ENCODE results near the gene FTO. TPM values are rescaled to one million over a fixed set of nuclear protein-coding genes. Genes with fewer than 3 reads are reported as not detected.

Gene FTO
- total RNA-seq, 1 experiment from 2014 or later = 125 TPM

GRCh38 chr16:53973021-53973420 lies 269.1 kb downstream of the FTO start:
- H3K9me3 ChIP-seq (ENCODE audit: low read length) = no peaks in the 10 kb centered on the region
- H3K9me2 ChIP-seq (replicated peaks; ENCODE audit: insufficient read depth, low read length) = no peaks in the 10 kb centered on the region

DNA sequence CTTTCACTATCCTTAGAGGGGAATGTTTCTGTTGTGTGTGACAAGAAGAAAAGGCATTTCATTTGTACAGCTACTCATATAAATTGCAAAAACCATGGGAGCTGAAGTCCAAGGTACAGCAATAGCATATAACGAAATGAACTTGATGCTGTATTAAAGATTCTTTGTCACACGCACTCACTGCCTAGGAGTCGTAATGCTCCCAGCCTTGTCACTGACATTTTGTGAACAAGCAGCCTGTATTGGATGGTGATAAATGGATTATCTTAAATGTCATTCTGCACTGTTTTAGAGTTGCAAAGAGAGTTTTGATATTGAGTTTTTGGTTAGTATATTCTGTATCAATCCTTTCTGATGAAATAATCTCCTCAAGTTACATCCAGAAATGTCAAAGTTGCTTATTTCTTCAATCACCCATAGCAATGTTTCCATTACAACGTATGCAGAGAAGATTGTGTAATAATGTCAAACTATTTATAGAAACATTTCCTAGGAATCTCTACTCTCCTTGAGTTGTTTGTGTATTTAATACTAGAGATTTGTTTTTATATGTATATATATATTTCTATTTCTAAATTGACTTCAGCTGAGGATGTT lies 270.6 kb downstream of the FTO start:
- H2AFZ ChIP-seq (ENCODE audit: low read length) = no peak overlapping the region
- no peak overlapping the region for H3K4me3 ChIP-seq (ENCODE audit: low read length)
- H3K27ac ChIP-seq (ENCODE audit: low read length) = no peak overlapping the region
- no peaks in the 10 kb centered on the region for H4K20me1 ChIP-seq (ENCODE audit: insufficient read depth, low read depth, low read length)
- DNase-seq = no peak
- no peak overlapping the region for H3K4me2 ChIP-seq (ENCODE audit: low read depth, low read length, poor library complexity, severe bottlenecking)
- H3K79me2 ChIP-seq (ENCODE audit: low read length) = peaks cover 42% of the 10 kb centered on the region
- H3K9me3 ChIP-seq (ENCODE audit: low read length) = no peaks in the 10 kb centered on the region
- H3K9ac ChIP-seq (ENCODE audit: low read length) = no peak overlapping the region
- H3K27me3 ChIP-seq (ENCODE audit: low read length) = no peaks in the 10 kb centered on the region
- H3K9me2 ChIP-seq (replicated peaks; ENCODE audit: insufficient read depth, low read length) = no peaks in the 10 kb centered on the region
- no peaks in the 10 kb centered on the region for H3K36me3 ChIP-seq (ENCODE audit: insufficient read depth, low read length)
- H3K4me1 ChIP-seq (ENCODE audit: low read length) = no peaks in the 10 kb centered on the region

More at GRCh38 chr16:53973021-53973420, 269.1 kb downstream of the FTO start:
- H3K9ac ChIP-seq (ENCODE audit: low read length) = no peak overlapping the region
- no peak overlapping the region for H3K27ac ChIP-seq (ENCODE audit: low read length)
- no peak for DNase-seq
- H3K4me3 ChIP-seq (ENCODE audit: low read length) = no peak overlapping the region
- no peaks in the 10 kb centered on the region for H4K20me1 ChIP-seq (ENCODE audit: insufficient read depth, low read depth, low read length)
- no peak overlapping the region for H2AFZ ChIP-seq (ENCODE audit: low read length)
- peaks cover 40% of the 10 kb centered on the region for H3K79me2 ChIP-seq (ENCODE audit: low read length)
- H3K27me3 ChIP-seq (ENCODE audit: low read length) = no peaks in the 10 kb centered on the region
- no peaks in the 10 kb centered on the region for H3K36me3 ChIP-seq (ENCODE audit: insufficient read depth, low read length)
- H3K4me1 ChIP-seq (ENCODE audit: low read length) = no peaks in the 10 kb centered on the region
- no peak overlapping the region for H3K4me2 ChIP-seq (ENCODE audit: low read depth, low read length, poor library complexity, severe bottlenecking)

DNA sequence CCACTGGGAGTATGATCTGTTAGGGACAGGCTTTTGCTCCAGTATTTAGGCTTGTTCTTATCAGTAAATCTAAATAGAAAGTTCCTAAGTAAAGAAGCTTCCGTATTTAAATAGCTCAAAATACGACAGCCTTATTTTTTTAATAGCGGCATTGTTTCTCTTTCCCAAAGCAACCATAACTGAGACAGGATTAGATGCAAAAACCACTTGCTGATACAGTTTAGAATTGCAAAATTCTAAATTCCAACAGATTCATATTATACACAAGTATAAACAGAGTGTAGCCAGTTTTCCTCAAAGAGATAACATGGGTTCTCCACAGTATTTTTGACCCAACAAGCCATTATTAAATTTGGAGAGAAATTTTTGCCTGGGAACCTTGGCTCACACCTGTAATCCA lies 276.7 kb downstream of the FTO start:
- Histone ChIP-seq H3K4me2 (ENCODE audit: low read depth, low read length, poor library complexity, severe bottlenecking) (no peak overlapping the region), H2AFZ (ENCODE audit: low read length) (no peak overlapping the region), H3K9me2 (replicated peaks; ENCODE audit: insufficient read depth, low read length) (no peaks in the 10 kb centered on the region), H3K9ac (ENCODE audit: low read length) (no peak overlapping the region), H3K27ac (ENCODE audit: low read length) (no peak overlapping the region), H3K27me3 (ENCODE audit: low read length) (no peaks in the 10 kb centered on the region), H4K20me1 (ENCODE audit: insufficient read depth, low read depth, low read length) (no peaks in the 10 kb centered on the region), H3K4me1 (ENCODE audit: low read length) (no peaks in the 10 kb centered on the region), H3K79me2 (ENCODE audit: low read length) (peaks cover 23% of the 10 kb centered on the region), H3K36me3 (ENCODE audit: insufficient read depth, low read length) (no peaks in the 10 kb centered on the region), H3K4me3 (ENCODE audit: low read length) (no peak overlapping the region), H3K9me3 (ENCODE audit: low read length) (no peaks in the 10 kb centered on the region)
- DNase-seq = no peak

GRCh38 chr16:53982631-53983042 lies 278.7 kb downstream of the FTO start:
- Histone ChIP-seq H3K4me1 (ENCODE audit: low read length) (no peaks in the 10 kb centered on the region), H3K9me3 (ENCODE audit: low read length) (no peaks in the 10 kb centered on the region), H3K27ac (ENCODE audit: low read length) (no peak overlapping the region), H3K9me2 (replicated peaks; ENCODE audit: insufficient read depth, low read length) (no peaks in the 10 kb centered on the region), H3K27me3 (ENCODE audit: low read length) (no peaks in the 10 kb centered on the region), H4K20me1 (ENCODE audit: insufficient read depth, low read depth, low read length) (no peaks in the 10 kb centered on the region), H2AFZ (ENCODE audit: low read length) (no peak overlapping the region), H3K79me2 (ENCODE audit: low read length) (peaks cover 12% of the 10 kb centered on the region), H3K4me3 (ENCODE audit: low read length) (no peak overlapping the region), H3K4me2 (ENCODE audit: low read depth, low read length, poor library complexity, severe bottlenecking) (no peak overlapping the region), H3K36me3 (ENCODE audit: insufficient read depth, low read length) (no peaks in the 10 kb centered on the region), H3K9ac (ENCODE audit: low read length) (no peak overlapping the region)
- no peak for DNase-seq

- Histone ChIP-seq H3K79me2 (ENCODE audit: low read length) (peaks cover 7% of the 10 kb centered on the region; the same call in 1 of the 2 replicates), H3K27ac (ENCODE audit: low read length) (no peak overlapping the region), H3K4me2 (ENCODE audit: low read depth, low read length, poor library complexity, severe bottlenecking) (no peak overlapping the region)
Measured at GRCh38 chr16:53984936-53985335, 281.0 kb downstream of the FTO start.

DNA sequence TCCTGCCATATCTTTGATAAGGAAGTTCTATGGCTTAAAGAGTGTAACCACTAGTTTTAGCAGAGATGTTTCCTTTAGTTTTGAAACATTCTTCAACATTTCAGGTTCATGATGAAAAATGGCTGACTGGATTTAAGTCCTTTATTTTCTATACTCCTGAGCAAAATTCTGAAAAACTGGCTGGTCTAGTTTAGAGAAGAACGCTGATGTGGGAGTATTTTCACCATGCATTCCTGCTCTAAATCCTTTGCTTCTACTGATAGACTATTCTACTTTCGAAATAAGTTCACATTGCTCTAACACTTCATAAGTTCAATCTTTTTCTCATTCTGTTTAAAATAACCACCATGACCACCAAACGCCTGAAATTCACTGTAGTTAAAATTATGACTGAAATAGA lies 281.9 kb downstream of the FTO start:
- H3K27me3 ChIP-seq (ENCODE audit: low read length) = no peaks in the 10 kb centered on the region
- no peaks in the 10 kb centered on the region for H4K20me1 ChIP-seq (ENCODE audit: insufficient read depth, low read depth, low read length)
- no peak overlapping the region for H3K9ac ChIP-seq (ENCODE audit: low read length)
- peaks cover 4% of the 10 kb centered on the region; the same call in 1 of the 2 replicates for H3K9me2 ChIP-seq (replicated peaks; ENCODE audit: insufficient read depth, low read length)
- no peaks in the 10 kb centered on the region for H3K9me3 ChIP-seq (ENCODE audit: low read length)
- no peak for DNase-seq
- no peak overlapping the region for H3K4me3 ChIP-seq (ENCODE audit: low read length)
- no peaks in the 10 kb centered on the region for H3K4me1 ChIP-seq (ENCODE audit: low read length)
- no peaks in the 10 kb centered on the region for H3K36me3 ChIP-seq (ENCODE audit: insufficient read depth, low read length)
- no peak overlapping the region for H2AFZ ChIP-seq (ENCODE audit: low read length)
- H3K4me2 ChIP-seq (ENCODE audit: low read depth, low read length, poor library complexity, severe bottlenecking) = no peak overlapping the region
- no peak overlapping the region for H3K27ac ChIP-seq (ENCODE audit: low read length)
- peaks cover 5% of the 10 kb centered on the region; the same call in 1 of the 2 replicates for H3K79me2 ChIP-seq (ENCODE audit: low read length)

More at GRCh38 chr16:53984936-53985335, 281.0 kb downstream of the FTO start:
- no peaks in the 10 kb centered on the region for H3K4me1 ChIP-seq (ENCODE audit: low read length)
- H3K27me3 ChIP-seq (ENCODE audit: low read length) = no peaks in the 10 kb centered on the region
- no peak overlapping the region for H3K9ac ChIP-seq (ENCODE audit: low read length)
- no peaks in the 10 kb centered on the region for H3K9me3 ChIP-seq (ENCODE audit: low read length)
- H3K9me2 ChIP-seq (replicated peaks; ENCODE audit: insufficient read depth, low read length) = peaks cover 4% of the 10 kb centered on the region; the same call in 1 of the 2 replicates
- H4K20me1 ChIP-seq (ENCODE audit: insufficient read depth, low read depth, low read length) = no peaks in the 10 kb centered on the region
- no peak overlapping the region for H2AFZ ChIP-seq (ENCODE audit: low read length)
- H3K36me3 ChIP-seq (ENCODE audit: insufficient read depth, low read length) = no peaks in the 10 kb centered on the region
- no peak overlapping the region for H3K4me3 ChIP-seq (ENCODE audit: low read length)
- DNase-seq = no peak

- H3K36me3 ChIP-seq (ENCODE audit: insufficient read depth, low read length) = no peaks in the 10 kb centered on the region
- no peak overlapping the region for H2AFZ ChIP-seq (ENCODE audit: low read length)
- H3K9me3 ChIP-seq (ENCODE audit: low read length) = no peaks in the 10 kb centered on the region
- 0 out of 2 replicates have a peak, but pooled peaks cover 3% of the 10 kb centered on the region for H3K79me2 ChIP-seq (ENCODE audit: low read length)
- no peaks in the 10 kb centered on the region for H4K20me1 ChIP-seq (ENCODE audit: insufficient read depth, low read depth, low read length)
- H3K4me3 ChIP-seq (ENCODE audit: low read length) = no peak overlapping the region
- H3K4me1 ChIP-seq (ENCODE audit: low read length) = no peaks in the 10 kb centered on the region
- no peak overlapping the region for H3K9ac ChIP-seq (ENCODE audit: low read length)
- no peak overlapping the region for H3K4me2 ChIP-seq (ENCODE audit: low read depth, low read length, poor library complexity, severe bottlenecking)
- no peak overlapping the region for H3K27ac ChIP-seq (ENCODE audit: low read length)
- H3K27me3 ChIP-seq (ENCODE audit: low read length) = no peaks in the 10 kb centered on the region
- DNase-seq = no peak
- peaks cover 4% of the 10 kb centered on the region; the same call in 1 of the 2 replicates for H3K9me2 ChIP-seq (replicated peaks; ENCODE audit: insufficient read depth, low read length)
Measured at GRCh38 chr16:53986793-53987192, 282.8 kb downstream of the FTO start.

- Histone ChIP-seq H3K9ac (ENCODE audit: low read length) (no peak overlapping the region), H3K4me3 (ENCODE audit: low read length) (no peak overlapping the region), H3K36me3 (ENCODE audit: insufficient read depth, low read length) (no peaks in the 10 kb centered on the region), H3K27ac (ENCODE audit: low read length) (no peak overlapping the region), H2AFZ (ENCODE audit: low read length) (no peak overlapping the region), H3K9me3 (ENCODE audit: low read length) (no peaks in the 10 kb centered on the region), H3K9me2 (replicated peaks; ENCODE audit: insufficient read depth, low read length) (peaks cover 4% of the 10 kb centered on the region; the same call in 1 of the 2 replicates), H3K4me1 (ENCODE audit: low read length) (peaks cover 1% of the 10 kb centered on the region; the same call in 1 of the 2 replicates), H3K27me3 (ENCODE audit: low read length) (no peaks in the 10 kb centered on the region), H3K79me2 (ENCODE audit: low read length) (0 out of 2 replicates have a peak, but pooled peaks cover 3% of the 10 kb centered on the region), H4K20me1 (ENCODE audit: insufficient read depth, low read depth, low read length) (no peaks in the 10 kb centered on the region), H3K4me2 (ENCODE audit: low read depth, low read length, poor library complexity, severe bottlenecking) (no peak overlapping the region)
- no peak for DNase-seq
Measured at GRCh38 chr16:53988136-53988535, 284.2 kb downstream of the FTO start.

All from Karpas-422 (cell line).